NCI-H510A (cell line): ENCODE results near the gene PLD4.
"Not testable (repeated sequence)": the region's sequence is repeated elsewhere in the genome, so short reads cannot be mapped to it uniquely, and the experiment has no call there.

Experiments used
- DNase-seq: peaks from one replicate; lab custom pipeline; 2025; lab: John Stamatoyannopoulos, UW

PLD4 gene

GRCh38 chr14:104886690-104887622 is 37.7 kb upstream of the PLD4 start:
- no peak for DNase-seq

GRCh38 chr14:104887623-104888488 is 36.8 kb upstream of the PLD4 start:
- DNase-seq: no peak

GRCh38 chr14:104888489-104889374 is 35.9 kb upstream of the PLD4 start:
- DNase-seq: no peak

- no peak for DNase-seq
Observed at GRCh38 chr14:104889375-104889757, 35.3 kb upstream of the PLD4 start.

- DNase-seq: not testable (repeated sequence)
Observed at GRCh38 chr14:104890292-104890691, 34.4 kb upstream of the PLD4 start.

GRCh38 chr14:104891121-104891551 is 33.5 kb upstream of the PLD4 start:
- no peak for DNase-seq

GRCh38 chr14:104891664-104892530 is 32.8 kb upstream of the PLD4 start:
- no peak for DNase-seq

- no peak for DNase-seq
Observed at GRCh38 chr14:104892531-104893434, 31.9 kb upstream of the PLD4 start.

- DNase-seq: no peak
Observed at GRCh38 chr14:104893435-104894207, 31.1 kb upstream of the PLD4 start.

- no peak for DNase-seq
Observed at GRCh38 chr14:104894331-104895206, 30.1 kb upstream of the PLD4 start.

- DNase-seq: no peak
Observed at GRCh38 chr14:104895207-104895785, 29.4 kb upstream of the PLD4 start.

GRCh38 chr14:104895786-104896661 is 28.7 kb upstream of the PLD4 start:
- peak; percentile 75 for DNase-seq

- DNase-seq: no peak
Observed at GRCh38 chr14:104897330-104898194, 27.1 kb upstream of the PLD4 start.

GRCh38 chr14:104898195-104898558 is 26.5 kb upstream of the PLD4 start:
- DNase-seq: no peak

- no peak for DNase-seq
Observed at GRCh38 chr14:104898870-104899510, 25.7 kb upstream of the PLD4 start.
